ENCODE data around the gene XYLT1.

XYLT1 gene

GRCh38 chr16:17452922-17453321, 17.8 kb downstream of the XYLT1 start:
- no peaks in the 10 kb centered on the region for H3K27me3 ChIP-seq (ENCODE audit: insufficient read depth, low read depth, severe bottlenecking)
- H3K27ac ChIP-seq: no peak overlapping the region
- H3K4me3 ChIP-seq (ENCODE audit: low read depth, low read length): no peak overlapping the region
- no peak for TF ChIP-seq CTCF (IDR thresholded peaks at IDR 0.05; ENCODE audit: low read depth, low read length)
- no peaks in the 10 kb centered on the region for H3K36me3 ChIP-seq
- H3K9me3 ChIP-seq (ENCODE audit: severe bottlenecking): no peaks in the 10 kb centered on the region
- no peak for DNase-seq

- H3K9me3 ChIP-seq (ENCODE audit: severe bottlenecking): no peaks in the 10 kb centered on the region
- no peak overlapping the region for H3K4me3 ChIP-seq (ENCODE audit: low read depth, low read length)
- no peak overlapping the region for H3K27ac ChIP-seq
- no peak for DNase-seq
- no peaks in the 10 kb centered on the region for H3K36me3 ChIP-seq
- no peaks in the 10 kb centered on the region for H3K27me3 ChIP-seq (ENCODE audit: insufficient read depth, low read depth, severe bottlenecking)
- no peak for TF ChIP-seq CTCF (IDR thresholded peaks at IDR 0.05; ENCODE audit: low read depth, low read length)
Observed at GRCh38 chr16:17451843-17452242, 18.9 kb downstream of the XYLT1 start.

DNA sequence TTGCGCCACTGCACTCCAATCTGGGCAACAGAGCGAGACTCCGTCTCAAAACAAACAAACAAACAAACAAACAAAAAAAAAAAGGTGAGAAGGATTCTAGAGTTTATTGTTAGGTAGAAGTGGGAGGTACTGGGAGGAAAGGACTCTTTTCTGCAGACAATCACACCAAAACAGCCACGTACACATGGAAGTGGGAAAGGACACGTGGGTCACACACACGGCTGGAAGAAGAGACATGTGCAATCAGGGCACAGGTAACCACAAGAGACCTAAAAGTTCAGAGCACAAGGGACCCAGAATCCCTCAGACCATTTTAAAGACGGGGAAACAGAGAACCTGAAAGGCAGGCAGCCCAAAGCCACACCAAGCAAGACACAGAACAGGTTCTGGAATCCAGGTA, 20.5 kb downstream of the XYLT1 start:
- DNase-seq: no peak
- Histone ChIP-seq H3K4me3 (ENCODE audit: low read depth, low read length) (no peak overlapping the region), H3K27me3 (ENCODE audit: insufficient read depth, low read depth, severe bottlenecking) (no peaks in the 10 kb centered on the region), H3K9me3 (ENCODE audit: severe bottlenecking) (no peaks in the 10 kb centered on the region), H3K36me3 (no peaks in the 10 kb centered on the region), H3K27ac (no peak overlapping the region)
- no peak for TF ChIP-seq CTCF (IDR thresholded peaks at IDR 0.05; ENCODE audit: low read depth, low read length)

GRCh38 chr16:17448640-17449638, 21.8 kb downstream of the XYLT1 start:
- no peaks in the 10 kb centered on the region for H3K36me3 ChIP-seq
- H3K27ac ChIP-seq: no peak overlapping the region
- H3K9me3 ChIP-seq (ENCODE audit: severe bottlenecking): no peaks in the 10 kb centered on the region
- H3K27me3 ChIP-seq (ENCODE audit: insufficient read depth, low read depth, severe bottlenecking): no peaks in the 10 kb centered on the region
- TF ChIP-seq CTCF (IDR thresholded peaks at IDR 0.05; ENCODE audit: low read depth, low read length): no peak
- no peak overlapping the region for H3K4me3 ChIP-seq (ENCODE audit: low read depth, low read length)
- no peak for DNase-seq

DNA sequence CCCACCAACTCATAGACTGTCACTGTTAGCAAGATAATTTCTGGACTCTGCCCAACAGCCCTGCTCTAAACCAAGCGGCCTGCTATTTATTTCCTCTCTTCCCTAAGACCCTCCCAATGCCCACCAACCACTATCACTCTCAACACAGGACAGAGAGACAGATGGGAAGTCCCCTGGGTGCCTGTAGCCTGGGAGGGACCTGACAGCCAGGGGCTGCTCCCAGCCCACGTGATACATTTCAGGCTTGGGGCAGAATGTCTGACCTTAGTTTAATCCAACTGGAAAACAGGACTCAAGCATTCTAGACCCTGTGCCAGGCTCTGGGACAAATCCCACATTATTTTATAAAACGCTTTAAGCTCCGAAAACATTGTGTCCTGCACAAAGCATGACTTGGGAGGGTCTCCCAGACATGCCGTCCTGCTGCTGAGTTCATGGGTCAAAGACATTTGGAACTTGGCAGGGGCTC, 23.6 kb downstream of the XYLT1 start:
- Histone ChIP-seq H3K27me3 (ENCODE audit: insufficient read depth, low read depth, severe bottlenecking) (no peaks in the 10 kb centered on the region), H3K36me3 (no peaks in the 10 kb centered on the region), H3K4me3 (ENCODE audit: low read depth, low read length) (no peak overlapping the region), H3K27ac (no peak overlapping the region), H3K9me3 (ENCODE audit: severe bottlenecking) (no peaks in the 10 kb centered on the region)
- DNase-seq: no peak
- TF ChIP-seq CTCF (IDR thresholded peaks at IDR 0.05; ENCODE audit: low read depth, low read length): no peak

Measured in WERI-Rb-1 (cell line).